Measurements from ENCODE around the gene RAB36.
A peak's percentile ranks its signal among the peaks of the same experiment; 100 is the strongest.

Gene RAB36

DNA sequence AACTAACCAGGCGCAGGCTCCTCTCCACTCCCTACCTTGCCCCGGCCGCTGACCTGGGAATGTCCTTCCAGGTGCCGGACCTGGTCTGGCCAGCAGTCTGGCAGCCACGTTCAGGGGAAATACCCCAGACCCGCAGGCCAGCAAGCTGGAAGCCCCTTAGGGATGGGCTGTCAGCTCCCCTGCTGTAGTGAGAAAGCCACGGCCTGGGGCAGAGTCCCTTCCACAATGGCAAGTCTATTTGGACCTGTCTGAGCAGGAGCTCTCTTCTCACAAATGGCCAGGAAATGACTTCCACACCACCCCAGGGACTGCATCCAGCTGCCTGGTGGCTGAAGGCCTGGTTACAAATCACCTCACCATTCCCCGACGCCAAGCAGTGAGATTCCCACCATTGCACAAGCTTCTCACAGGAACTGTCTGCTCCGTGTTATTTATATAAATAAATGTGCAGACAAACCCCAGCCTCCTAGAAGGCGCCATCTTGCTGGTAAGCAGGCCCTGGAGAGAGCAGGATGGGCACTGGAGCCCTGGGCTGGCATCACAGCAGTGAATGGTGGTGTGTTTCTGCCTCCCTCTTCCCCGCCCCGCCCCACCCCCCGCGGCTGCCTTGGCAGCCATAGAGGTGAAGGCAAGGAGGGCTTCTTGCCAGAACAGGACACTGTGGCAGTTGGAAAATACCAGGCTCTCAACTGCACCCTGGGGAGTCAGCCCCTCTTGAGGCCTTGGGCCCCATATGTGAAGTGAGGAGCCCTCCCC, 27.2 kb upstream of the RAB36 start:
- TF ChIP-seq, protein P1, sequence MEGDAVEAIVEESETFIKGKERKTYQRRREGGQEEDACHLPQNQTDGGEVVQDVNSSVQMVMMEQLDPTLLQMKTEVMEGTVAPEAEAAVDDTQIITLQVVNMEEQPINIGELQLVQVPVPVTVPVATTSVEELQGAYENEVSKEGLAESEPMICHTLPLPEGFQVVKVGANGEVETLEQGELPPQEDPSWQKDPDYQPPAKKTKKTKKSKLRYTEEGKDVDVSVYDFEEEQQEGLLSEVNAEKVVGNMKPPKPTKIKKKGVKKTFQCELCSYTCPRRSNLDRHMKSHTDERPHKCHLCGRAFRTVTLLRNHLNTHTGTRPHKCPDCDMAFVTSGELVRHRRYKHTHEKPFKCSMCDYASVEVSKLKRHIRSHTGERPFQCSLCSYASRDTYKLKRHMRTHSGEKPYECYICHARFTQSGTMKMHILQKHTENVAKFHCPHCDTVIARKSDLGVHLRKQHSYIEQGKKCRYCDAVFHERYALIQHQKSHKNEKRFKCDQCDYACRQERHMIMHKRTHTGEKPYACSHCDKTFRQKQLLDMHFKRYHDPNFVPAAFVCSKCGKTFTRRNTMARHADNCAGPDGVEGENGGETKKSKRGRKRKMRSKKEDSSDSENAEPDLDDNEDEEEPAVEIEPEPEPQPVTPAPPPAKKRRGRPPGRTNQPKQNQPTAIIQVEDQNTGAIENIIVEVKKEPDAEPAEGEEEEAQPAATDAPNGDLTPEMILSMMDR (IDR thresholded peaks at IDR 0.05; ENCODE audit: low read depth, low read length), result no peak
- Histone ChIP-seq H3K27me3 (no peaks in the 10 kb centered on the region), H3K36me3 (no peaks in the 10 kb centered on the region), H3K4me1 (peaks cover 7% of the 10 kb centered on the region), H3K4me3 (ENCODE audit: low read depth, low read length) (no peak overlapping the region), H3K9me3 (no peaks in the 10 kb centered on the region)
- DNase-seq, result peak; percentile 35

GRCh38 chr22:23118647-23119493, 26.4 kb upstream of the RAB36 start:
- Histone ChIP-seq H3K9me3 (no peaks in the 10 kb centered on the region), H3K4me1 (peaks cover under 1% of the 10 kb centered on the region), H3K4me3 (ENCODE audit: low read depth, low read length) (no peak overlapping the region), H3K27me3 (no peaks in the 10 kb centered on the region), H3K36me3 (no peaks in the 10 kb centered on the region)
- no peak for DNase-seq
- TF ChIP-seq, protein P1 (IDR thresholded peaks at IDR 0.05; ENCODE audit: low read depth, low read length), result no peak

DNA sequence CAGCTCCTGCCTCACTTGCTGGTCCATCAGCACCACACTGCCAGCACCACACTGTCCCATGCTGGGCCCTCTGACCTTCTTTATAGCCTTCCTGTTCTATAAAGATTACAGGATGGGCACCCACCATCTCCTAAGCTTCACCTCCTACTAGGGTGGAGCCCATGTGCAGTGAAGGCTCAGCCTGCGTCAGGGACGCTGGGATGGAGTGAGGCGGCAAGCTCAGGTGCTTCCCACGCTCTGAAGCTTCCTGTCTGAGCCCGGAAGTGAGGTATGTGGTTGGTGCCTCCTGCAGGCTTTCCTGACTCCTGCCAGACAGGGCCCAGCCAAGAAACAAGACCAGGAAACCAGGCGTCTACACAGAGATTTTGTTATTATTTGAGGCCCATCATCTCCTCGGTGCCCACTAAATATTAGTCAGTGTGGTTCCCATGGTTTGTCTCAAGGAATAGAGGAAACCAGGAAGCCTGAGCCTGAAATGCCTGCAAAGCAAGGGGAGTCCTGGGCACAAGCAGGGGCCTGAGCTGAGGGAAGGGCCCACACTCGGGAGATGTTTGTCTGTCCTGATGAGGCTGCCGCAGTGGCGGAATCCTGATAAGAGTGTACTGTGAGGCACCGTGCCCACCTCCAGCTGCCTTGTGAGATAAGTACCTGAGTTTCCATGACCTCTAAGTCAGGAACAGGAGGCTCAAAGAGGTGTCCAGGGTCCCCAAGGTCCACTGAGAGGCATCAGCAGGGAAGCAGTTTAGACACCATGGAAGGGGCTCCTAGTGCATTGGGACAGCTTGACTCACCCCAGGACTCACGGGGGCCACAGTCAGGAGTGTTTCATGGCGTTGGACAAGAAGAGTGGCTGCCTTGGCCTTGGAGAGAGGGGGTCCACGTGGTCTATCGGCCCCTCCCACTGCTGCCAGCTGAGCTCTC, 25.5 kb upstream of the RAB36 start:
- H3K27me3 ChIP-seq, result no peaks in the 10 kb centered on the region
- no peaks in the 10 kb centered on the region for H3K36me3 ChIP-seq
- H3K4me3 ChIP-seq (ENCODE audit: low read depth, low read length), result no peak overlapping the region
- DNase-seq, result no peak
- no peaks in the 10 kb centered on the region for H3K4me1 ChIP-seq
- no peaks in the 10 kb centered on the region for H3K9me3 ChIP-seq
- TF ChIP-seq, protein P1 (IDR thresholded peaks at IDR 0.05; ENCODE audit: low read depth, low read length), result no peak

DNA sequence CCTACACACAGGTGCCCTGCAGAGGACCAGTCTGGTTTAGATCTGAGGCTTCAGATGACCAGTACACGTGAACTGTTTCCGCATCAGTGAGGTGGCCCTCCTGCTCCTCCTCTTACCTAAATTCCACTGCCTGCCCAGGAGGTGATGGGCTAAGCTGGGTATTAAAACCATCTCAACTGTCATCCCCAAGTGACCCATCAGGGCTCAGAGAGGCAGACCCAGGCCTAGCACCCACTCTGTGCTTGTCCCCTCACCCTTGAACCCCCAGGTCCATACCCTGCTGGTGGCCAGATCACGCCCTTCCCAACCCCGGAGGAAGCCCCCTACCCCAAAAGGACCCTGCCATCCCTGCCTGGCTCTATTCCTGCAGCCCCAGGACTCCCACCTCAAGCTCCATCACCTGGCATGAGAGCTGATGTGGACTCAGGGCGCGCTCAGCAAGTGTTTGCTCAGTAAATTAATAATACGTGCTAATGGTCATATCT, 24.8 kb upstream of the RAB36 start:
- Histone ChIP-seq H3K9me3 (no peaks in the 10 kb centered on the region), H3K27me3 (no peaks in the 10 kb centered on the region), H3K36me3 (no peaks in the 10 kb centered on the region), H3K4me3 (ENCODE audit: low read depth, low read length) (no peak overlapping the region), H3K4me1 (no peaks in the 10 kb centered on the region)
- TF ChIP-seq, protein P1 (IDR thresholded peaks at IDR 0.05; ENCODE audit: low read depth, low read length), result no peak
- DNase-seq, result no peak

GRCh38 chr22:23121000-23121421, 24.3 kb upstream of the RAB36 start:
- TF ChIP-seq, protein P1 (IDR thresholded peaks at IDR 0.05; ENCODE audit: low read depth, low read length), result no peak
- Histone ChIP-seq H3K36me3 (no peaks in the 10 kb centered on the region), H3K4me1 (no peaks in the 10 kb centered on the region), H3K27me3 (no peaks in the 10 kb centered on the region), H3K4me3 (ENCODE audit: low read depth, low read length) (no peak overlapping the region), H3K9me3 (no peaks in the 10 kb centered on the region)
- no peak for DNase-seq
